Right lobe of liver (tissue), 6 donors: ENCODE data around the gene KIAA1671. TPM values are rescaled to one million over a fixed set of nuclear protein-coding genes. Genes with fewer than 3 reads are reported as not detected.
A peak's percentile ranks its signal among the peaks of the same experiment; 100 is the strongest.

Source experiments
- ATAC-seq, 4 donors: fragments of 200-7000 bp; cut with Tn5 transposase; one replicate each; pipeline ENCODE4 v1.9.1; 2020; ENCODE audit warnings: mild to moderate bottlenecking in 4 of 4, moderate library complexity in 4 of 4
- DNase-seq, 3 donors: peaks; one replicate each; pipeline ENCODE4 v3.0.0-alpha.2; 2020
- H3K27ac ChIP-seq, 3 donors: fragments of 200-600 bp; one replicate each; pipeline ENCODE4 v1.8.0; 2022
- H3K27me3 ChIP-seq, 2 donors: fragments of 200-600 bp; one replicate each; pipeline ENCODE4 v1.8.0; 2022
- H3K36me3 ChIP-seq, 4 donors: fragments of 200-600 bp; sonication (generic) in 1 of 4; one replicate each; pipeline versions ENCODE4 v1.5.1 to v1.8.0; 2017 to 2022; ENCODE audit warnings: control low read depth in 1 of 4
- H3K4me1 ChIP-seq, 4 donors: fragments of 200-600 bp; sonication (generic) in 1 of 4; one replicate each; pipeline versions ENCODE4 v1.5.1 to v1.8.0; 2017 to 2022; ENCODE audit warnings: control low read depth in 1 of 4
- H3K4me3 ChIP-seq, 3 donors: fragments of 200-600 bp; one replicate each; pipeline ENCODE4 v1.8.0; 2022
- H3K9me3 ChIP-seq, 4 donors: fragments of 200-600 bp; sonication (generic) in 1 of 4; one replicate each; pipeline versions ENCODE4 v1.5.1 to v1.8.0; 2017 to 2022; ENCODE audit warnings: control low read depth in 1 of 4
- POLR2A ChIP-seq: fragments of 450-650 bp; IDR thresholded peaks from one replicate; pipeline ENCODE4 v1.6.1; 2017; ENCODE audit warnings: antibody characterized with exemption, mild to moderate bottlenecking
- whole genome bisulfite sequencing: methylation state at CpG from one replicate; pipeline ENCODE4 v1.1.6; 2018; ENCODE audit warnings: low coverage, low lambda C conversion rate; ENCODE audit not compliant: insufficient coverage; ENCODE audit errors: missing lambda C conversion rate; 5-methylcytosine and 5-hydroxymethylcytosine counted together
- intact Hi-C, 2 donors: fragments of 100-400 bp; cut with DNase I; formaldehyde crosslinking; loops; one replicate each; pipeline versions ENCODE4 v1.11.2 to v1.14.1; 2022
- total RNA-seq, 6 experiments: library from RNA; depleted of rRNA in 2 of 6; stranded (reverse); fragments of >200 nt in 2 of 6; fragmentation: NEBNext Ultra II Directional in 3 of 6; extraction: Animal tissue kit (Norgen Biotek cat#: 25700) in 3 of 6; gene quantifications; one replicate each; pipeline versions ENCODE4 v1.1.0 to v1.2.4, GENCODE V29; 2016 to 2023
- TF ChIP-seq, protein P1 (sequence below), 4 donors: fragments of 200-600 bp in 3 of 4; fragments of 450-650 bp in 1 of 4; IDR thresholded peaks; one replicate each; pipeline versions ENCODE4 v1.5.1 to v1.8.0; 2016 to 2022; ENCODE audit warnings: antibody characterized with exemption in 4 of 4, mild to moderate bottlenecking in 2 of 4
- donor health status: DM: no; HTN: yes; CAD: no.
- donor health status: DM: no; HTN: no; CAD: no.
- donor health status: DM: no; HTN: no; CAD: no.
- donor health status: DM: no; HTN: yes; CAD: no.
- donor health status: DM: no; HTN: yes; CAD: no.

The KIAA1671 gene
- total RNA-seq, 6 experiments from 2014 or later, result 31.1 to 56.6 (median 39.2) TPM

DNA sequence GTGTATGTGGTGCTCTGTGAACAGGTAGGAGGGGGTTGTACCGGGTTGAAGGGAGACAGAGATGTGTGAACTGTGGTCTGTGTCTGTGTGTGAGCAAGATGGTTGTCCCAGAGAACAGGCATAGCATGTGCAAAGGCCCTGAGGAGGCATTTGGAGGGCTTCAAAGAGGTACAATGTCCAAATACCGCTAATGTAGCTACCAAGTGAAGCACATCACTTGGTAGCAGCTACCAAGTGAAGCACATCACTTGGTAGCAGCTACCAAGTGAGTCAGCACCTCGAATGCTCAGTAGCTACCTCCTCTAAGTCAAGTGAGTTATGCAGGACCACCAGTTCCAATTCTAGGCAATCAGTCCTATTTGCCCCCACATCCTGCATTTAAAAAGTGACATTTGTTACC lies 72.4 kb downstream of the KIAA1671 start:
- intact Hi-C loops, result no loop called here
- H3K9me3 ChIP-seq, result no peaks in the 10 kb centered on the region
- DNase-seq, result no peak
- no peak overlapping the region for H3K27ac ChIP-seq
- WGBS, result 74% methylated on average over 2 of the region's 3 CpGs
- H3K4me1 ChIP-seq, result peaks cover 0 to 4% (median 0%) of the 10 kb centered on the region in 4 donors
- TF ChIP-seq POLR2A, result no peak
- TF ChIP-seq, protein P1, sequence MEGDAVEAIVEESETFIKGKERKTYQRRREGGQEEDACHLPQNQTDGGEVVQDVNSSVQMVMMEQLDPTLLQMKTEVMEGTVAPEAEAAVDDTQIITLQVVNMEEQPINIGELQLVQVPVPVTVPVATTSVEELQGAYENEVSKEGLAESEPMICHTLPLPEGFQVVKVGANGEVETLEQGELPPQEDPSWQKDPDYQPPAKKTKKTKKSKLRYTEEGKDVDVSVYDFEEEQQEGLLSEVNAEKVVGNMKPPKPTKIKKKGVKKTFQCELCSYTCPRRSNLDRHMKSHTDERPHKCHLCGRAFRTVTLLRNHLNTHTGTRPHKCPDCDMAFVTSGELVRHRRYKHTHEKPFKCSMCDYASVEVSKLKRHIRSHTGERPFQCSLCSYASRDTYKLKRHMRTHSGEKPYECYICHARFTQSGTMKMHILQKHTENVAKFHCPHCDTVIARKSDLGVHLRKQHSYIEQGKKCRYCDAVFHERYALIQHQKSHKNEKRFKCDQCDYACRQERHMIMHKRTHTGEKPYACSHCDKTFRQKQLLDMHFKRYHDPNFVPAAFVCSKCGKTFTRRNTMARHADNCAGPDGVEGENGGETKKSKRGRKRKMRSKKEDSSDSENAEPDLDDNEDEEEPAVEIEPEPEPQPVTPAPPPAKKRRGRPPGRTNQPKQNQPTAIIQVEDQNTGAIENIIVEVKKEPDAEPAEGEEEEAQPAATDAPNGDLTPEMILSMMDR (IDR thresholded peaks at IDR 0.05), result no peak
- H3K4me3 ChIP-seq, result no peak overlapping the region
- peaks cover 0 to 3% (median 0%) of the 10 kb centered on the region in 4 donors for H3K36me3 ChIP-seq
- no peak for ATAC-seq
- H3K27me3 ChIP-seq, result no peaks in the 10 kb centered on the region

DNA sequence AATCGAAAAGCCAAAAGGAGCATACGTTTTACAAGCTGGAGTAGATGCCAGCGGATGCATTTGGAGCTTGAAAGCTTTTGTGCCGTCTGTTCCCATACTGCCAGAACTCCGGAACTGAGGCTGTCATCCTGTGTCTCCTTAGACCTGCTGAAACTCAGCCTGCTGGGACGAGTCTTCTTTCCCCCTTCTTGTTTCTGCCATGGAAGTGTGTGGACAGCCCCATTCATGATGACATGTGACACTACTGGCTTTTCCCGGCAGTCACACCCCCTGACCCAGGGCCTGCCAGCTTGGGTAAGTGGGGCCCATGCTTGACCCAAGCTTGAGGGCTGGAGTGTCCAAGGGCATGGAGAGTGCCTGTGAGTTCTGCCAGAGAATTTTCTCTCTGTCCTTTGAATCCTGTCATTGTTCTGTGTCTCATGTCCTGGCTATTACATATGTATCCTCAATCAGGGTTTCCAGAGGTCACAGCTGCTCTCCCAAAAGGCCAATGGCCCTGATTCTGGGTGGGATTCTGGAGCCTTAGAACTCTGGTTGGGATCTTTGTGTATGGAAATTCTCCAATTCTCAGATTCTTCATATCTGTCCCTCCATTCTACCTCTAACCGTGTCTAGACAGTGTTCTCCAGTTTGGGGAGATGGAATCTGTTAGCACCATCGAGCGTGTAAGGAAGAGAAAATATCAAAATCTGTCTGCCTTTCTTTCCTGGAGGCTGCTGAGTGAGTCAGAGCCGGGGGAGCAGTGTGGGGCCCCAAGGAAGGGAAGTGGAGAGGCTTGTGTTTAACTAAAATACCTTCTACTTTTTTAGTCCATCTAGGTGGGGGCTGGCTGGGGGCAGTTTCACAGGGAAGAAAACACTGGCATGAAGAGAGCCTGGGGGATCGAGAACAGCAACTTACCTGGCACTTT lies 73.2 kb downstream of the KIAA1671 start:
- no peak overlapping the region for H3K4me3 ChIP-seq
- no peaks in the 10 kb centered on the region for H3K27me3 ChIP-seq
- peaks cover 0 to 4% (median 0%) of the 10 kb centered on the region in 4 donors for H3K4me1 ChIP-seq
- ATAC-seq, result peak; percentile 16 to 31 (median 17)
- peaks cover 0 to 3% (median 0%) of the 10 kb centered on the region in 4 donors for H3K36me3 ChIP-seq
- peak overlapping the region in 1 of 3 donors; percentile 8 for H3K27ac ChIP-seq
- H3K9me3 ChIP-seq, result no peaks in the 10 kb centered on the region
- intact Hi-C loops, result no loop called here
- WGBS, result 70% methylated on average over 11 of the region's 12 CpGs
- DNase-seq, result no peak
- TF ChIP-seq POLR2A, result no peak
- TF ChIP-seq, protein P1 (IDR thresholded peaks at IDR 0.05), result no peak

DNA sequence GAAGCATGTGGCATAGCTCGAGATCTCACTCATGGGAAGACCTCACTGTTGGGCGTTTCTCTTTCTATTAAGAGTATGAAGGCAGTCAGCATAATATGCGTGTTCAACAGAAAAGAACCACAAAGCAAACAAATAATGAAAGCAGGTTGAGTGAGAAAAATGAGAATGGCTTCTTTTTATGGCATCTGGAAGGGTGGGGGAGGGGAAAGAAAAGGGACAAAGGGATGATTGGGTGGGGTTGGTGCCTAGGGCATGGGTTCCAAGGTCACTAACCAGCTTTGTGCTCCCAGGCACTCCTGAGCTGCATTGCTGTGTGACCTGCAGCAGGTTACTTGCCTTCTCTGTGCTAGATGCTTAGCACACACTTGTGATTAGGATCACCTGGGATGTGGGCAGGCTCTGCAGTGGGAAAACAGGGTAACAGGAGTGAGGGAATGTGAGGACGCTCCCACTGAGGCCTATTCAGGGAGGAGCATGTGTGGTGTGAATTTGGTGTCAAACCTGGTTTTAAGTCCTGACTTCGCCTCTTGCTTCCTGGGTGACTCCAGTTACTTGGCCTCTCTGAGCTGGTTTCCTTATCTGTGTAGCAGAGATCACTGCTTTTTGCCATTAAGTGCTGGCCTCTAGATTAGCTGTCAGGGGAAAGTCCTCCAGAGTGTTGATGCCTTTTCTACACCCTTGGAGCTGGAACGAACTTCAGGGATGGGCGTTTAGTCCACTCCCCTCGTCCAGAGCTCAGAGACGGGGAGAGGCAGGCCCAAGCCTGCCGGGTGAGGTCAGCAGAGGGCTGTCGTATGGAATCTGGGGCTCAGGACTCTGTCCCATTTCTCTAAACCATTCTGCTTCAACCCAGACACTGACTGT lies 74.8 kb downstream of the KIAA1671 start:
- no peak for DNase-seq
- 72% methylated on average over 9 of the region's 11 CpGs for WGBS
- no peak for ATAC-seq

More for the DNA sequence above, 74.8 kb downstream of the KIAA1671 start:
- TF ChIP-seq, protein P1 (IDR thresholded peaks at IDR 0.05), result no peak
- TF ChIP-seq POLR2A, result no peak
- H3K27ac ChIP-seq, result no peak overlapping the region
- H3K4me3 ChIP-seq, result no peak overlapping the region
- no peaks in the 10 kb centered on the region for H3K27me3 ChIP-seq
- peaks cover 0 to 3% (median 0%) of the 10 kb centered on the region in 4 donors for H3K36me3 ChIP-seq
- intact Hi-C loops, result no loop called here
- H3K9me3 ChIP-seq, result no peaks in the 10 kb centered on the region
- H3K4me1 ChIP-seq, result no peaks in the 10 kb centered on the region
